Activated B cell treated with CpG ODN at 0.5 μM for 24 hours (primary cell): ENCODE data around the gene EFNA5. TPM values are rescaled to one million over a fixed set of nuclear protein-coding genes. Genes with fewer than 3 reads are reported as not detected.

ENCODE experiments used
- ATAC-seq: fragments of 200-7000 bp; cut with Tn5 transposase; one replicate; pipeline ENCODE4 v1.10.0; 2021; ENCODE audit warnings: low read depth, mild to moderate bottlenecking, moderate library complexity
- CTCF ChIA-PET: fragments of 350-600 bp; sonication (Branson Sonifier 250); formaldehyde crosslinking; loops from one replicate; lab custom pipeline; 2021; ENCODE audit warnings: antibody characterized with exemption; lab: Charles Lee
- POLR2A ChIA-PET: fragments of 350-600 bp; sonication (Branson Sonifier 250); formaldehyde crosslinking; loops from one replicate; lab custom pipeline; 2021; ENCODE audit warnings: antibody characterized with exemption; lab: Charles Lee
- DNase-seq: peaks from one replicate; pipeline ENCODE4 v3.0.0; 2022
- H3K27ac Mint-ChIP-seq: one replicate; pipeline ENCODE4 v1.8.0; 2020; ENCODE audit warnings: mixed read lengths
- H3K27me3 Mint-ChIP-seq: one replicate; pipeline ENCODE4 v1.8.0; 2021; ENCODE audit warnings: mixed read lengths
- H3K36me3 Mint-ChIP-seq: one replicate; pipeline ENCODE4 v1.8.0; 2021; ENCODE audit warnings: low read depth, mixed read lengths
- H3K4me1 Mint-ChIP-seq: one replicate; pipeline ENCODE4 v1.8.0; 2021; ENCODE audit warnings: mixed read lengths
- H3K4me3 Mint-ChIP-seq: one replicate; pipeline ENCODE4 v1.8.0; 2020; ENCODE audit warnings: mild to moderate bottlenecking, mixed read lengths
- H3K9me3 Mint-ChIP-seq: one replicate; pipeline ENCODE4 v1.8.0; 2020; ENCODE audit warnings: mixed read lengths
- CTCF ChIP-seq: fragments of 200-600 bp; IDR thresholded peaks from one replicate; pipeline ENCODE4 v1.8.0; 2022; ENCODE audit warnings: antibody characterized with exemption, mild to moderate bottlenecking
- intact Hi-C: fragments of 100-400 bp; cut with micrococcal nuclease; formaldehyde crosslinking; loops from one replicate; pipeline ENCODE4 v1.15.1; 2024
- total RNA-seq: library from RNA; stranded (reverse); gene quantifications from 2 replicates; pipeline ENCODE4 v1.2.3, GENCODE V29; 2022

The EFNA5 gene
- total RNA-seq, 1 donor from 2014 or later: not detected

GRCh38 chr5:107636068-107636467 lies 34.7 kb downstream of the EFNA5 start:
- no peak overlapping the region for H3K27ac Mint-ChIP-seq
- intact Hi-C loops: no loop called here
- no peak for ATAC-seq
- no peak for TF ChIP-seq CTCF
- peaks cover 2% of the 10 kb centered on the region for H3K27me3 Mint-ChIP-seq
- no peak for DNase-seq
- no peak overlapping the region for H3K4me3 Mint-ChIP-seq
- H3K4me1 Mint-ChIP-seq: no peaks in the 10 kb centered on the region
- ChIA-PET POLR2A (no interaction called here), CTCF (no interaction called here)
- H3K9me3 Mint-ChIP-seq: no peaks in the 10 kb centered on the region
- H3K36me3 Mint-ChIP-seq: no peaks in the 10 kb centered on the region

DNA sequence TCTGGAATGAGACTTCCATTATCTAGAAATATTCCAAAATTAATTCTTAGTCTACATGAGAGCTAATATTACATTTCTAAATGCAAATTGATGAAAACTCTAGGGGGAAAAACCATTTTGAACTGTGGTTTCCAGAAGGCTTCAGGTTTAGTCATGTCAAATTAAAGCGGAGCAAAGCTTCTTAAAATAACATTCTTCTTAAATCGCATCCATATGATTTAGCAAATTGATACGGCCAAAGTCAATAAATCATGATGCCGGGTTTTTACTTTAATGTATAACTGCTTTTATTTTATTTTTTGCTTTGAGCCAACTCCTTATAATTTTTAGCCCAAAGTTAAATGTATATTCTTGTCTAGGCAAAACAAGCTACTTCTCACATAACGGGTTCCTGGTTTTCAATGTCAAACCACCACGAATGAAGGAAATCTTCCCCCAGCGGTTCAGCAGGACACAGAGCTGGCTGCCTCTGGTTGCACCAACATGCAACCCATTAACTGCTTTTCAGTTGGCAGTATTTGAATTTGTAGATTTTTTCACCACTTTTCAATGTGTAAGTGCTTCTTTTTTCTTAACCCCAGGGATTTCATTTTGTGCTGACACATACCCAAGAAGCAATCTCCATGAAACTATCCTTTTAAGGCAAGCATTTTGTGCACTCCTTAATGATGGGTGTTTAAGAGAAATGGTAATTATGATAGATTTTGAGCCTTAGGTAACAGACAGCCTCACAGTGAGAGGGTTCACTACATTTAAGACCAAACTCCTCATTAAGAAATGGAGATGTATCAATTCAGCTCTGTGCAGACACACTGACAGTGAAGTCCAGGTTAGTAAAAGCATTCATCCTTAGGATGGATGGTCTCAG lies 35.5 kb downstream of the EFNA5 start:
- no peak for ATAC-seq
- intact Hi-C loops: no loop called here
- no peak for TF ChIP-seq CTCF
- POLR2A ChIA-PET: no interaction called here
- Mint-ChIP-seq H3K36me3 (no peaks in the 10 kb centered on the region), H3K27ac (no peak overlapping the region), H3K27me3 (peaks cover 2% of the 10 kb centered on the region), H3K4me3 (no peak overlapping the region), H3K4me1 (no peaks in the 10 kb centered on the region), H3K9me3 (no peaks in the 10 kb centered on the region)
- CTCF ChIA-PET: no interaction called here
- no peak for DNase-seq

DNA sequence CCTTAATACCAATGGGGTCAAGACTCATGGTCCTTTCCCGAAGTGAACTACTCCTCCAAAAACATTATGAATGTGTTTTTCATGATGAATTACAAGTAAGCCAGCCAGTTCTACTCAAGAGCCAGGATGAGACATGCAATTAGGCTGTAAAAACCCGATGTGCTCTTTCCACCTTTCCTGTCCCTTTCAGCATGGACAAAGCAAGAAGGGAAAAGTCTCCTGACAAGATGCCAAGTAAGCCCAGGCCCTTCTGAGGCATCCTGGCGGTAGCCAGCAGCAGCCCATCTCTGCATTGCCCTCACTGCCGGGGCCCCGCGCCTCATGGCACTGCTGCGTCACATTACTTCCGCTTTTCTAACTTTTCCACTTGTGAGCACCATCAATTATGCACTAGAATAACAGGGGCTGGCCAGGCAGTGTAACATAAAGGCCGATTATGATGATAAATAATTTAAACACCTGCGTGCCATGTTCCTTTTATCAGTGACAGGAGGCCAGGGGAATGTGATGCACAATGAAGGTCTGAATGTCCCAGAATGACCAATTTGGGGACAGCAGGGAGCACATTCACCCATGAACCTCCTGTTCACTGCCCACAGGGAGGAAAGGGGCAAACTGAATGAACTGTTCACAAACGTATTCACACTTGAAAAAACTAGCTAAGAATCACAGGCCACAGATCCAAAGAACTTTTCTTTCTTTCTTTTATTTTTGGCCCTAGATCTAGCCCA lies 37.4 kb downstream of the EFNA5 start:
- Mint-ChIP-seq H3K4me1 (no peaks in the 10 kb centered on the region), H3K36me3 (no peaks in the 10 kb centered on the region), H3K9me3 (no peaks in the 10 kb centered on the region), H3K27ac (no peak overlapping the region), H3K4me3 (no peak overlapping the region), H3K27me3 (peaks cover 2% of the 10 kb centered on the region)
- ATAC-seq (no peak), DNase-seq (no peak)
- TF ChIP-seq CTCF: no peak
- intact Hi-C loops: no loop called here
- POLR2A ChIA-PET: no interaction called here
- CTCF ChIA-PET: no interaction called here

DNA sequence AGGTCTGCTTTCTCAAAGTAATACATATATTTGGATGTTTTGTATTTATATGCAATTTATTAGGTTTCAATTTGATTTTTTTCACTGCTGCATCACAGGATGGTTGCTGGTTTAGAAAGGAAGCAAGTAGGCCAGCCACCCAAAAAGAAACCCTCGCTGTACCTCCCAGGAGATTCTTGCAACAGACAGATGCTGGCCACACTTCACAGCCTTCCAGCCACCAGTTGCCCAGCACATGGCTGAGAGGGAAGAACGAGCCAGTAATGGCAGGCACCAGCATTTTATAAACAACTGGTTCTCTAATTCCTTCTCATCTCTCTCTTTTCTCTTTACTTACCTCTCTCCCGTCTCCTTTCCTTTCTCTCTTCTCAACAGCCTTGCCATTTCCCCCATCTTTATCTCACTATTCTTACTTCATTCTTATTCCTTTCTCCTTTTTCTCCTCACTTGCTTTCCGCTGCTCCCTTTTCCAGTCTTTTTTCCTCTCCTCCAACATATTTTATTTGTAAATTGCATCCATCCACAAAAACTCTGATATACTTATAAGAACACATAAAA lies 38.9 kb downstream of the EFNA5 start:
- DNase-seq (no peak), ATAC-seq (no peak)
- Mint-ChIP-seq H3K27me3 (no peaks in the 10 kb centered on the region), H3K4me1 (no peaks in the 10 kb centered on the region), H3K4me3 (no peak overlapping the region), H3K36me3 (no peaks in the 10 kb centered on the region), H3K27ac (no peak overlapping the region), H3K9me3 (no peaks in the 10 kb centered on the region)
- POLR2A ChIA-PET: no interaction called here
- no peak for TF ChIP-seq CTCF
- intact Hi-C loops: no loop called here
- CTCF ChIA-PET: no interaction called here

DNA sequence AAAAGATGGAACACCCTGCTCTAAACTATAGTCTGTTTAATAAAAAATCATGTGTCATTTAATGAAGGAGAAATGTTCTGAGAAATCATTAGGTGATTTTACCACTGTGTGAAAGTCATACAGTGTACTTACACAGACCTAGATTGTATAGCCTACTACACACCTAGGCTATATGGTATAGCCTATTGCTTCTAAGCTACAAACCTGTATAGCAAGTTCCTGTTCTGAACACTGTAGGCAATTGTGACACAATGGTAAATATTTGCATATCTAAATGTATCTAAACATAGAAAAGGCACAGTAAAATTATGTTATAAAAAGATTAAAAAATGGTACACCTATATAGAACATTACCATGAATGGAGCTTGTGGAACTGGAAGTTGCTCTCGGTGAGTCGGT lies 40.6 kb downstream of the EFNA5 start:
- DNase-seq (no peak), ATAC-seq (no peak)
- no peaks in the 10 kb centered on the region for H3K9me3 Mint-ChIP-seq
- no peak overlapping the region for H3K27ac Mint-ChIP-seq
- H3K36me3 Mint-ChIP-seq: no peaks in the 10 kb centered on the region
- intact Hi-C loops: no loop called here
- no peak overlapping the region for H3K4me3 Mint-ChIP-seq
- H3K27me3 Mint-ChIP-seq: no peaks in the 10 kb centered on the region
- H3K4me1 Mint-ChIP-seq: no peaks in the 10 kb centered on the region
- POLR2A ChIA-PET: no interaction called here
- no peak for TF ChIP-seq CTCF
- CTCF ChIA-PET: no interaction called here
